GM18511 (cell line): ENCODE data around the gene SLC37A4.
"Not testable (repeated sequence)": the region's sequence is repeated elsewhere in the genome, so short reads cannot be mapped to it uniquely, and the experiment has no call there.

Source experiments
- ATAC-seq: cut with Tn5 transposase; IDR thresholded peaks from one replicate; pipeline ENCODE4 v1.9.1; 2021; ENCODE audit warnings: mild to moderate bottlenecking, moderate library complexity; ENCODE audit not compliant: unreplicated experiment

SLC37A4 gene

GRCh38 chr11:119018074-119018938 is 12.4 kb downstream of the SLC37A4 start, which contains the start of the genes RPS25 and TRAPPC4:
Gene RPS25 (minus strand): TSS chr11:119018343. CDS start chr11:119018284, 59 bp downstream.
Gene TRAPPC4 (plus strand): TSS chr11:119018766. CDS start chr11:119018796, 30 bp downstream.
- peak; percentile 94 for ATAC-seq

DNA sequence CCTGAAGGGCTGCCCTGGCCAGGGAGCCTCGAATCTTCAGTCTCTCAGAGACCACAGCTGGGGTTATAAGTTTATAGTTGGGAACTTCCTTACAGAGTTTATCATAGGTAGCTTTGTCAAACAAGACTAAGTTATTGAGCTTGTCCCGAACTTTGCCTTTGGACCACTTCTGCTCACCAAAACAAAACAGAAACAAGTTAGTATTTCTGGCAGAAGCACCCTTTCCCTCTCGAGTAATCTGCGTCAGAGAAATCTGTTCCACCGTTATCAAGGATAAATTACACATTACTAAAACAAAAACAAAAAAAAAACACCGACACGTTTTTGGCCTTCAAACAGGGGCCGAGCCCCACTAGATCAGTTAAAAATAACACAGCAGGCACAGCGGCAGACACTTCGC is 13.3 kb downstream of the SLC37A4 start:
- ATAC-seq: not testable (repeated sequence)

DNA sequence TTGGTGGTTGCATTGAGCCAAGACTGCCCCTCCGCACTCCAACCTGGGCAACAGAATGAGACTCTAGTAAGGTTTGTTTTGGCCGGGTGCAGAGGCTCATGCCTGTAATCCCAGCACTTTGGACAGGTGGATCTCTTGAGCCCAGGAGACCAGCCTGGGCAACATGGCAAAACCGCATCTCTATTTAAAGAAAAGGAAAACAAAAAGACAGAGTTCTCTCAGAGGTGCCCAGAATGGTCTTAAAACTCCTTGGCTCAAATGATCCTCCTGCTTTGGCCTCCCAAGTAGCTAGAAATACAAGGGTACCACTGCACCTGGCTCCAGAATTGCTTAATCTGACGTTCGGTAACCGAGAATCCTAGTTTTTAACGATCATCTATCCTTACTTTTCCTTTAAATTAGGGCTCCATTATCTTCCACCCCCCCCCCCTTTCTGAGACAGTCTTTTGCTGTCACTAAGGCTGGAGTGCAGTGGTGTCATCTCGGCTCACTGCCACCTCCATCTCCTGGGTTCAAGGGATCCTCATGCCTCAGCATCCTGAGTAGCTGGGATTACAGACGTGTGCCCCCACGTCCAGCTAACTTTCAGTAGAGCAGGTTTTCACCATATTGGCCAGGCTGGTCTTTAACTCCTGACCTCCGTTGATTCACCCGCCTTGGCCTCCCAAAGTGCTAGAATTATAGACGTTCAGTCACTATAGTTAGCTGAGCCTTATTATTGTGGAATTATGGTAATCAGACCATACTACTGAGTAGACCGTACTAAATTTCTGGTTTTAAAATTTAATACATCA is 14.3 kb downstream of the SLC37A4 start:
- ATAC-seq: no peak

- no peak for ATAC-seq
Measured at GRCh38 chr11:119015054-119015611, 15.5 kb downstream of the SLC37A4 start.

DNA sequence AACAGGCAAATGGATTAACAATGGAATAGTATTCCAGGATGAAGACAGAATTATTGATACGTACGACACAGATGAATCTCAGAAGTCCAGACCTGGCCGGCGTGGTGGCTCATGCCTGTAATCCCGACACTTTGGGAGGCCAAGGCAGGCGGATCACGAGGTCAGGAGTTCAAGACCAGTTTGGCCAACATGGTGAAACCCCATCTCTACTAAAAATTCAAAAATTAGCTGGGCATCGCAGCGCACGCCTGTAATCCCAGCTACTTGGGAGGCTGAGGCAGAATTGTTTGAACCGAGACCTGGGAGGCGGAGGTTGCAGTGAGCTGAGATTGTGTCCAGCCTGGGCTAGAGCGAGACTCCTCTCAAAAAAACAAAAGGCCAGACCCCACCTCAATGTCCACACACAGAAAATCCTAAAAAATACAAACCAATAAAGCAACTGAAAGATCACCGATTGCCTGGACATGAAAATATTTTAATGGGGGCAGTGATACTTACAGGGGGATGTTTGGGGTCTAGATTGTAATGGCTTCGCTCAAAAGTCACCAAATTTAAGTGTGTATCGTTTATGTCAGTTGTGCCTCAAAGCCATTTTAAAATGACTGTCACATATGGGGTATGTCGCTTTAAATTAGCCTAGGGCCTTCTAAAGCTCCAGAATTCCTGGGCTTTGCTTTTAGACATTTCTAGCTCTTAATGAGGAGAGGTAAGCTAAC is 16.3 kb downstream of the SLC37A4 start:
- ATAC-seq: no peak

- no peak for ATAC-seq
Measured at GRCh38 chr11:119012629-119013170, 18.0 kb downstream of the SLC37A4 start.

- no peak for ATAC-seq
Measured at GRCh38 chr11:119011476-119012053, 19.1 kb downstream of the SLC37A4 start.

DNA sequence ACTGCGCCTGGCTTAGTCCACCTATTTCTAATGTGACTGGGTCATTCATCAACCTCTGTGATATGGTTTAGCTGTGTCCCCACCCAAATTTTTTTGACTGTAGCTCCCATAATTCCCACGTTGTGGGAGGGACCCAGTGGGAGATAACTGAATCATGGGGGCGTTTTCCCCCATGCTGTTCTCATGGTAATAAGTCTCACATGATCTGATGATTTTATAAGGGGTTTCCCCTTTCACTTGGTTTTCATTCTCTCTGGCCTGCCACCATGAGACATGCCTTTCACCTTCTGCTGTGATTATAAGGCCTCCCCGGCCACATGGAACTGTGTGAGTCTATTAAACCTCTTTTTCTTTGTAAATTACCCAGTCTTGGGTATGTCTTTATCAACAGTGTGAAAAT is 24.0 kb downstream of the SLC37A4 start:
- no peak for ATAC-seq

DNA sequence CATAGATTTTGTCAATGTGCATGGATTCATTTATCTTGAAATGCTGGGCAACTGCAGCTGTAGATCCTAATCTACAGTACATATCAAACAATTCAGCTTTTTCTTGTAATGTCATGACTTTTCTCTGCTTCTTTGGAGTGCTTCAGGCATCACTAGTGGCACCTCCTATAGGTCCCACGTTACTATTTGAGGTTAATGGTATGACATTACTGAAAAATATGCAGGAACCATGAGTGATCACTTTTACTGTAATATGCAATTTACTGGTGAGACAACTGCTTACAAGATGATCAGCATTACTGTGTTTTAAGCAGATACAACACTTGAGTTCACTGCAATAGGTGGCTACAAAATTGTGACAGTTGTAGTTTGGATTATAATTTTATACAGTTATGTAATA is 29.8 kb downstream of the SLC37A4 start:
- ATAC-seq: no peak

DNA sequence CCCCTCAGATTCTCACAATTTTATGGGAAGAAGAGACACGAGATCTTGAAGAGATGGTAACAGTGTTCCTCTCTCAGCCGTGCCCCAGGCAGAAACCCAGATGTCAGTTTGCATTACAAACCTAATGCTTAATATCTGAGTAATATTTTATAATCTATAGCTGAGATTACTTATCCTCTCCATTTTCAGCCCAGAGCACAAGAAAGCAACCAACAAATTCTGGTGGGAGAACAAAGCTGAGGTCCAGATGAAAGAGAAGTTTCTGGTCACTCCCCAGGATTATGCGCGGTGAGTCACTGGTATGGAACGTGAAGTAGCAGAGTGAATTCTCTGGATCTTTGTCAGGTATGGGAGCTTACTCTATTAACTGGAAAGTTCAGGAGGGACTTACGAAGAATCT is 31.9 kb downstream of the SLC37A4 start:
- ATAC-seq: no peak

DNA sequence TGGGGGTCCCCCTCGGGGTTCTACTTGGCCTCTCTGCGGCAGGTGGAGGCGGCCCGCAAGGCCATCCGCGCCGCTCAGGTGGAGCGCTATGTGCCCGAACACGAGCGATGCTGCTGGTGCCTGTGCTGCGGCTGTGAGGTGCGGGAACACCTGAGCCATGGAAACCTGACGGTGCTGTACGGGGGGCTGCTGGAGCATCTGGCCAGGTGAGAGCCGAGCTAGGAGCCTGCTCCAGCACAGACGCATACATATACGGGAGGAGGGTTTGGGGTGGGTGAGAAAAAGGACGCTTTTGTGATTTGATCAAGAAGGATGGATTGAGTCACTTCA is 32.3 kb downstream of the SLC37A4 start:
- ATAC-seq: no peak

DNA sequence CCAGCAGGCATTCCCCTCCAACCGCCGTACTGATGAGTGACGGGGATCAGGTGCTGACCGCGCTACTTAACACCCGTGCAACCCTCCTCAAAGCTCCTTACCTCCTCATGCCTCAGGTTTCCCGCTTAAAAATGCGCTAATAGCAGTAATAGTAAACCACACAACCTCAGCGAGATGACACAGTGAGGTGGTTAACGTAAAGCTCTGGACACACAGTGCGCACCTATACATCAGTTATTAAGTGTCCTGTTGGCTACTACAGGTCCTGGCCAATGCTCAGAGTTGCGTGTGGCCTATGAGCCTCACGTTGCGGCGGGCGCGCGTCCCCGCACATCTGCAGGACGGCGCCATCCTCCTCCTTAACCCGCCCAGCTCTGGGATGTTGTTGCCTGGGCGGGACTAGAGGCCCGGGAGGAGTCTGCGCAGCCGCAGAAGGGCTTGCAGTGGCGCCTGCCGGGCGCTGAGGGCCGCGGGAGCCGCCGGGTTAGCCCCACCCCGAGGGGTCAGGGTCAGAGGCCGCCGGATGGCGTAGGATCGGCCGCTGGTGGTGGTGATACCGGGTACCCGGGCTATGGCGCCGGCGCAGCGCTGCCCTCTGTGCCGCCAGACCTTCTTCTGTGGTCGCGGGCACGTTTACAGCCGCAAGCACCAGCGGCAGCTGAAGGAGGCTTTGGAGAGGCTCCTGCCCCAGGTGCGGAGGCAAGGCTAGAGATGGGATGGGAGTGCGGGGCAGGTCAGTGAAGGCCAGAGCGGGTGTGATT is 32.9 kb downstream of the SLC37A4 start, which contains the start of gene CENATAC:
Gene CENATAC, plus strand, starts transcription at position 512 of the 761 bp plus-strand sequence. Its CDS starts 60 bp downstream, at position 572.
- peak; percentile 94 for ATAC-seq

DNA sequence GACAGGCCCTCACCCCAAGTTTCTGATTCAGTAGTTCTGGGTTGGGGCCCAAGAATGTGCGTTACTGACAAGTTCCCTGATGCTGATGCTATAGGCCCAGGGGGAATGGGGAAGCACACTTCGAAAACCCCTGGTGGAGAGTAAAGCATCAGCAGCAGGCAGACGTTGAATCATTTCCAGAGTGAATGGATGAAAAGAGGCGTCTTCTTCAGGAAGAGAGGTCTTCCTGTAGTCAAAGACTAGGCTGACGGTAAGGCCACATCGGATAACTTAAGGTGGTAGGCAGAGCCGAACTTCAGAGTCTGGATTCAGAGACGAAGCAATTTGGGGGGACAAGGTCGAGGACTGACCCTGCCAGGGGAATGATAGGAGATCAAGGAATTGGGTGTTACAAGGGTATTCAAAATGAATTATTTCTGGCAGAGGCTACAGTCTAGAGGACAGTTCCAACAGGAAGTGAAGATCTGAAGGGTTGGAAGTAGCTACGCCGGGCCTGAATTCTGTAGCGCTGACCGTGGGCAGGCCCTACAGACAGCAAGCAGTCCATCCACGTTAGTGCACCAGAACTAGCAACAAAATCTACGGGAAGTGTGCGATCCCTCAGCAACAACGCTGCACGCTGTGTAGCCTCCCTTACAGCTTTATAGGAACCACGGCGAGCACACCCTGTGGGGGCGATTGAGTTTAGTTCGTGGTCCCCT is 33.6 kb downstream of the SLC37A4 start:
- ATAC-seq: peak; percentile 34

GRCh38 chr11:118991486-118992038 is 39.1 kb downstream of the SLC37A4 start:
- not testable (repeated sequence) for ATAC-seq

- ATAC-seq: no peak
Measured at GRCh38 chr11:118988280-118988679, 42.4 kb downstream of the SLC37A4 start.

DNA sequence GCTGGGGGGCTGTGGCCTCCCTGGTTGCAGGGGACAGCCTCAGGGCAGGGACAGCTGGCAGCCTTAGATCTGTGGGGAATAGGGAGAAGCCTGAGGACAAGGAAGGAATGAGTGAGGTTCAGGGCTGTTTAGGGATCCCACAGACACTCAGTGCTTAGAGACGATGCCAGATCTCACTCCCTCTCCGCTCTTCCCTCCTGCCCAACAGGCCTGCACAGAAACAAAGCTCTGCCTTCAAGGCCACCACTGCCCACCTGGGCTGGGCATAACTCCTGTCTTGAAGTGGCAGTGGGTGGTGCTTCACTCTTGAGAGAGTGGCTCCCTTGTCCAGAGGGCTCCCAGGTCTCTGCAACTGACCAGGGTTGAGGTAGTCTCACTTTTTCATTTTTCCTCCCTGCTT is 45.9 kb downstream of the SLC37A4 start:
- no peak for ATAC-seq

DNA sequence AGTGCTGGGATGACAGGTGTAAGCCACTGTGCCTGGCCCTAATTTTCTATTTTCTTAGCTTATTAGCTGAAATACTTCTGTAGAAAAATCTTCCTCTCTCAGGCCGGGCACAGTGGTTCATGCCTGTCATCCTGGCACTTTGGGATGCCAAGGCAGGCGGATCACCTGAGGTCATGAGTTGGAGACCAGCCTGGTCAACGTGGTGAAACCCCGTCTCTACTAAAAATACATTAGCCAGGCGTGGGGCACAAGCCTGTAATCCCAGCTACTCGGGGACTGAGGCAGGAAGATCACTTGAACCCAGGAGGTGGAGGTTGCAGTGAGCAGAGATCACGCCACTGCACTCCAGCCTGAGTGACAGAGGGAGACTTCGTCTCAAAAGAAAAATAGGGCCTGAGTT is 46.3 kb downstream of the SLC37A4 start:
- ATAC-seq: not testable (repeated sequence)

GRCh38 chr11:118980191-118980881 is 50.3 kb downstream of the SLC37A4 start:
- no peak for ATAC-seq
